Colonic mucosa (tissue), 4 donors: Measurements from ENCODE around the gene RNF213. TPM values are rescaled to one million over a fixed set of nuclear protein-coding genes. Genes with fewer than 3 reads are reported as not detected.

ENCODE experiments used
- DNase-seq: peaks from one replicate; pipeline ENCODE4 v3.0.0-alpha.2; 2020
- H3K27ac ChIP-seq: fragments of 200-600 bp; one replicate; pipeline ENCODE4 v1.8.0; 2021
- H3K27me3 ChIP-seq: fragments of 200-600 bp; one replicate; pipeline ENCODE4 v1.8.0; 2021
- H3K36me3 ChIP-seq: fragments of 200-600 bp; one replicate; pipeline ENCODE4 v1.8.0; 2021
- H3K4me1 ChIP-seq: fragments of 200-600 bp; one replicate; pipeline ENCODE4 v1.8.0; 2021; ENCODE audit warnings: mild to moderate bottlenecking
- H3K4me3 ChIP-seq: fragments of 200-600 bp; one replicate; pipeline ENCODE4 v1.8.0; 2021
- H3K9ac ChIP-seq, 2 donors: one replicate each; pipeline ENCODE4 v1.7.0; 2013; ENCODE audit warnings: control low read depth in 2 of 2, low read depth in 2 of 2, low read length in 2 of 2
- H3K9me3 ChIP-seq: fragments of 200-600 bp; one replicate; pipeline ENCODE4 v1.8.0; 2021
- intact Hi-C: fragments of 100-400 bp; cut with DNase I; formaldehyde crosslinking; loops from one replicate; pipeline ENCODE4 v1.14.1; 2022
- total RNA-seq, 2 donors: library from RNA; stranded (reverse); fragmentation: NEBNext Ultra II Directional in 1 of 2; extraction: Animal tissue kit (Norgen Biotek cat#: 25700) in 1 of 2; gene quantifications; one replicate each; pipeline ENCODE4 v1.2.1, GENCODE V29; 2021
- TF ChIP-seq, protein P1 (sequence below): fragments of 200-600 bp; IDR thresholded peaks from one replicate; pipeline ENCODE4 v1.8.0; 2022; ENCODE audit warnings: antibody characterized with exemption, mild to moderate bottlenecking
- donor health status: healthy.
- donor health status: DM: no; HTN: no; CAD: no.
- donor health status: DM: no; HTN: no; CAD: no.

RNF213 gene
- total RNA-seq = 100 to 1,000 TPM in 1 of 2 donors, 10 to 100 TPM in 1; 80.8 to 101 TPM

DNA sequence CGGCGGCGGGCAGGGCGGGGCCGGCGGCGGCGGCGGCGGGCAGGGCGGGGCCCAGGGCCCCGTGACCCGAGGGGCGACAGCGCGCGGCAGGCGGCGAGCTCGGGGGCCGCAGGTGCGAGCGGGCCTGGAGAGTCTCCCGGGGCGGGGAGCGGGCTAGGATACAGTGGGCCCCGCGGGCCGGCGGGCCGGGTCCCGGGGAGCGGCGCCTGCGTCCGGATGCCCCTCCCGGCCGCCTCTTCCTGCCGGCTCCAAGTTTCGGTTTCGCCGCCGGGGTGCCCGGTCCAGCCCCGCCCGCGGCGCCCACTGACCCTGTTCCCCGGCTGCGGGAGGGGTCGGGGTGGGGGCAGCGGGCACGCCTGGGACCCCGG lies at the start of gene RNF213:
Gene RNF213 (plus strand): TSS at position 62 of the 368 bp plus-strand sequence. CDS start 2,830 bp downstream, outside the sequence.
- peak; percentile 49 for DNase-seq
- H3K4me1 ChIP-seq = peaks cover 15% of the 10 kb centered on the region
- peak within 1 kb of the TSS; percentile 91 for H3K9ac ChIP-seq
- no peaks in the 10 kb centered on the region for H3K9me3 ChIP-seq
- no peaks in the 10 kb centered on the region for H3K27me3 ChIP-seq
- intact Hi-C loops = no loop called here
- peak within 1 kb of the TSS; percentile 90 for H3K4me3 ChIP-seq
- H3K36me3 ChIP-seq = no peaks in the 10 kb centered on the region
- peak within 1 kb of the TSS; percentile 99 for H3K27ac ChIP-seq
- TF ChIP-seq, protein P1, sequence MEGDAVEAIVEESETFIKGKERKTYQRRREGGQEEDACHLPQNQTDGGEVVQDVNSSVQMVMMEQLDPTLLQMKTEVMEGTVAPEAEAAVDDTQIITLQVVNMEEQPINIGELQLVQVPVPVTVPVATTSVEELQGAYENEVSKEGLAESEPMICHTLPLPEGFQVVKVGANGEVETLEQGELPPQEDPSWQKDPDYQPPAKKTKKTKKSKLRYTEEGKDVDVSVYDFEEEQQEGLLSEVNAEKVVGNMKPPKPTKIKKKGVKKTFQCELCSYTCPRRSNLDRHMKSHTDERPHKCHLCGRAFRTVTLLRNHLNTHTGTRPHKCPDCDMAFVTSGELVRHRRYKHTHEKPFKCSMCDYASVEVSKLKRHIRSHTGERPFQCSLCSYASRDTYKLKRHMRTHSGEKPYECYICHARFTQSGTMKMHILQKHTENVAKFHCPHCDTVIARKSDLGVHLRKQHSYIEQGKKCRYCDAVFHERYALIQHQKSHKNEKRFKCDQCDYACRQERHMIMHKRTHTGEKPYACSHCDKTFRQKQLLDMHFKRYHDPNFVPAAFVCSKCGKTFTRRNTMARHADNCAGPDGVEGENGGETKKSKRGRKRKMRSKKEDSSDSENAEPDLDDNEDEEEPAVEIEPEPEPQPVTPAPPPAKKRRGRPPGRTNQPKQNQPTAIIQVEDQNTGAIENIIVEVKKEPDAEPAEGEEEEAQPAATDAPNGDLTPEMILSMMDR = no peak

DNA sequence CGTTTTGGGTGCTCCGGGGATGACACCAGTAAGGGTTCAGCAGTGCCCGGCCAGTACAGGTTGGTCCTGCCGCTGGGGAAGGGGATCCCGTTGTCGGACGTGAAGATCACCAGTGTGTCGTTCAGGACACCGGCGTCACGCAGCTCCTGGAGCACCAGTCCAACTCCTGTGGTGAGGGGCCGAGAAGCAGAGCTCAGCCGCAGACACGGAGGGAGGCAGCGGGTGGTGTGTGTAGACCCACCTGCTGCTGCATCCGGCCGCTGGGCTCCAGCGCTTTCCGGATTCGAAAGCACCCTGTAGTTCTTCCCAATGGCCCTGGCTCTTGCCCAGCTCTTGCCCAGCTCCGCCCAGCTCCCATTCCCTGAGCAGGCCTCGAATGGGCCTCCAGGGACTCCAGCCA lies 48.5 kb upstream of the RNF213 start:
- intact Hi-C loops = no loop called here
- Histone ChIP-seq H3K9me3 (no peaks in the 10 kb centered on the region), H3K36me3 (no peaks in the 10 kb centered on the region)

DNA sequence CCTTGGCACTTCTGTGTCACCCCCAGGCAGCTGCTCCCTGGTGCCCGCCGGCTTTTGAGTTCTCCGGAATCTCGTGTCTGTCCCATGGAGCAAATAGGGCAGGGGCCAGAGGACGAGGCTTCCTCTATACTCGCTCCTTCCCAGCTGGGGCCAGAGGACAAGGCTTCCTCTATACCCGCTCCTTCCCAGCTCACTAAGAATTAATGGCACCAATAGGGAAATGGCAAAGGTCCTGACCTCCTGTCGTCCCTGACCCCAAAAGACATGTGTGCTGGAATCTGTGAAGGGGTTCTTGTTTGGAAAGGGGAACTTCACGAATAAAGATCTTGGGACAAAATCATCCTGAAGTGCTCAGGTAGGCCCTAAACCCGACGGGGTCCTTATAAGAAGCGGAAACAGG lies 48.1 kb upstream of the RNF213 start:
- TF ChIP-seq, protein P1 = no peak
- H3K9ac ChIP-seq = no peak overlapping the region
- no peaks in the 10 kb centered on the region for H3K9me3 ChIP-seq
- H3K4me3 ChIP-seq = no peak overlapping the region
- H3K4me1 ChIP-seq = no peaks in the 10 kb centered on the region
- intact Hi-C loops = no loop called here
- H3K36me3 ChIP-seq = no peaks in the 10 kb centered on the region
- H3K27me3 ChIP-seq = no peaks in the 10 kb centered on the region
- H3K27ac ChIP-seq = no peak overlapping the region
- DNase-seq = no peak

More for the DNA sequence above, 48.5 kb upstream of the RNF213 start:
- no peaks in the 10 kb centered on the region for H3K4me1 ChIP-seq
- no peak for DNase-seq
- H3K9ac ChIP-seq = no peak overlapping the region
- no peak overlapping the region for H3K4me3 ChIP-seq
- H3K27me3 ChIP-seq = no peaks in the 10 kb centered on the region
- TF ChIP-seq, protein P1 = no peak
- no peak overlapping the region for H3K27ac ChIP-seq

DNA sequence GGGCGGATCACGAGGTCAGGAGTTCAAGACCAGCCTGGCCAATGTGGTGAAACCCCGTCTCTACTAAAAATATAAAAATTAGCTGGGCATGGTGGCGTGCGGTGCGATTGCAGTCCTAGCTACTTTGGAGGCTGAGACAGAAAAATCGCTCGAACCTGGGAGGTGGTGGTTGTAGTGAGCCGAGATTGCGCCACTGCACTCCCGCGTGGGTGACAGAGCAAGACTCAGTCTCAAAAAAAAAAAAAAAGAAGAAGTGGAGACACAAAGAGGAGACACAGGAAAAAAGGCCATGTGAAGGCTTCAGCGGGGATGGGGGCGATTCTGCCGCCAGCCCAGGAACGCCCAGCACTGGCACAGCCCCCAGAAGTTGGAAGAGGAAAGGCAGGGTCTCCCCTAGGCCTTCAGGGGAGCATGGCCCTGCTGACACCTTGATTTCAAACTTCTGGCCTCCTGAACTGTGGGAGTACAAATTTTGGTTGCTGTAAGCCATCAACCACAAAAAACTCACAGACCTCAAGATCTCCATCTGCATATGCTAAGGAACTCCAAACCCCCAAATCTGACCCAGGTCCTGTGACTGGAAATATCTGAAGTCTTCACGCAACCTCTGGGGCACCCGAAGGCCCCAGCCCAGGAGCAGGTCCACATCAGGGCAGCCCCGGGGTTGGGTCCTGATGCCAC lies 47.5 kb upstream of the RNF213 start:
- no peaks in the 10 kb centered on the region for H3K36me3 ChIP-seq
- no peak overlapping the region for H3K27ac ChIP-seq

DNA sequence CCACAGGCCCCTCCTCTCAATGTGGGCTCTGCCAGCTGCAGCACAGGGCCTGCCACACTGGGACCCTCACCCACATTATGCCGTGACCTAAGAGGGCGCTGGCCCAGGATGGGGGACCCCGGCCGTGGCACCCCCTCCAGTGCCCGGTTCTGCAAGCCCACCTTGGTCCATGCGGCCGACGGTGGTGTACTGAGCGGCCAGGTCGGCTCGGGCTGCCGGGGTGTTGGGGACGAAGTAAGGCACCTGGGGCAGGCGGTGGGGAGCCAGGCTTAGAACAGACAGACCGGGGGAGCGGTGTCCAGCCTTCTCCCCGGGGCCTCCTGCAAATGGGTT lies 47.0 kb upstream of the RNF213 start:
- Histone ChIP-seq H3K4me3 (no peak overlapping the region), H3K9me3 (no peaks in the 10 kb centered on the region), H3K27me3 (no peaks in the 10 kb centered on the region), H3K9ac (no peak overlapping the region), H3K4me1 (no peaks in the 10 kb centered on the region), H3K36me3 (no peaks in the 10 kb centered on the region), H3K27ac (no peak overlapping the region)
- intact Hi-C loops = no loop called here
- DNase-seq = no peak
- TF ChIP-seq, protein P1 = no peak

More for the DNA sequence above, 47.5 kb upstream of the RNF213 start:
- no peak overlapping the region for H3K9ac ChIP-seq
- H3K4me1 ChIP-seq = no peaks in the 10 kb centered on the region
- no peaks in the 10 kb centered on the region for H3K9me3 ChIP-seq
- TF ChIP-seq, protein P1 = no peak
- intact Hi-C loops = no loop called here
- no peak overlapping the region for H3K4me3 ChIP-seq
- DNase-seq = no peak
- no peaks in the 10 kb centered on the region for H3K27me3 ChIP-seq
